A549 (cell line): ENCODE measurements around the gene BCL10.

Experiments
- MYC ChIP-seq: IDR thresholded peaks from 2 replicates; pipeline ENCODE4 v1.6.1; 2012; ENCODE audit warnings: mild to moderate bottlenecking, inconsistent platforms, low read length, improper control_type of control experiment, borderline replicate concordance
- TF ChIP-seq, protein P1 (sequence below): fragments of >200 bp; sonication (Bioruptor Twin); formaldehyde crosslinking; IDR thresholded peaks from 3 replicates; pipeline ENCODE4 v1.5.1; 2016

DNA sequence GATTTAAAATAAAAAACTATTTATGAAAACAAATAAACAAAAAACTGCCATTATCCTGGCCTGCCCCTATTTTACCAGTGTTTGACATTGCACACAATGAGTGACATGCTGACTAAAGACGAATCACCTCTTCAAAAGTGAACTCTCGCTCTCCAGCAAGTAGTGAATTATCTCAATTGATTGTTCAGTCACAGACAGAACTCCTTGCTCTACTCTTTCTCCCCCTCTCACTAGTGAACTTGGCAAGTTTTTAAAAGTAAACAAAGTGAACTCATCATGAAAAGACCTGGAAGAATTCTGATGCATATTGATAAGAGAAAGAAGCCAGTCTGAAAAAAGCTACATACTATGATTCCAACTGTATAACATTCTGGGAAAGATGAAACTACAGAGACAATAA lies 12.3 kb downstream of the BCL10 start:
- TF ChIP-seq, protein P1, sequence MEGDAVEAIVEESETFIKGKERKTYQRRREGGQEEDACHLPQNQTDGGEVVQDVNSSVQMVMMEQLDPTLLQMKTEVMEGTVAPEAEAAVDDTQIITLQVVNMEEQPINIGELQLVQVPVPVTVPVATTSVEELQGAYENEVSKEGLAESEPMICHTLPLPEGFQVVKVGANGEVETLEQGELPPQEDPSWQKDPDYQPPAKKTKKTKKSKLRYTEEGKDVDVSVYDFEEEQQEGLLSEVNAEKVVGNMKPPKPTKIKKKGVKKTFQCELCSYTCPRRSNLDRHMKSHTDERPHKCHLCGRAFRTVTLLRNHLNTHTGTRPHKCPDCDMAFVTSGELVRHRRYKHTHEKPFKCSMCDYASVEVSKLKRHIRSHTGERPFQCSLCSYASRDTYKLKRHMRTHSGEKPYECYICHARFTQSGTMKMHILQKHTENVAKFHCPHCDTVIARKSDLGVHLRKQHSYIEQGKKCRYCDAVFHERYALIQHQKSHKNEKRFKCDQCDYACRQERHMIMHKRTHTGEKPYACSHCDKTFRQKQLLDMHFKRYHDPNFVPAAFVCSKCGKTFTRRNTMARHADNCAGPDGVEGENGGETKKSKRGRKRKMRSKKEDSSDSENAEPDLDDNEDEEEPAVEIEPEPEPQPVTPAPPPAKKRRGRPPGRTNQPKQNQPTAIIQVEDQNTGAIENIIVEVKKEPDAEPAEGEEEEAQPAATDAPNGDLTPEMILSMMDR: no peak
- no peak for TF ChIP-seq MYC
